HG03039 (cell line): ENCODE results near the gene IRX3.

Experiments used
- ATAC-seq: cut with Tn5 transposase; IDR thresholded peaks from one replicate; pipeline ENCODE4 v1.9.1; 2021; ENCODE audit warnings: mild to moderate bottlenecking, moderate library complexity; ENCODE audit not compliant: unreplicated experiment

The IRX3 gene

GRCh38 chr16:54286366-54287130, at the start of gene IRX3:
Gene IRX3 (minus strand): TSS chr16:54286787. CDS start chr16:54286050, 737 bp downstream.
- no peak for ATAC-seq

GRCh38 chr16:54335230-54335629, 48.6 kb upstream of the IRX3 start:
- no peak for ATAC-seq

DNA sequence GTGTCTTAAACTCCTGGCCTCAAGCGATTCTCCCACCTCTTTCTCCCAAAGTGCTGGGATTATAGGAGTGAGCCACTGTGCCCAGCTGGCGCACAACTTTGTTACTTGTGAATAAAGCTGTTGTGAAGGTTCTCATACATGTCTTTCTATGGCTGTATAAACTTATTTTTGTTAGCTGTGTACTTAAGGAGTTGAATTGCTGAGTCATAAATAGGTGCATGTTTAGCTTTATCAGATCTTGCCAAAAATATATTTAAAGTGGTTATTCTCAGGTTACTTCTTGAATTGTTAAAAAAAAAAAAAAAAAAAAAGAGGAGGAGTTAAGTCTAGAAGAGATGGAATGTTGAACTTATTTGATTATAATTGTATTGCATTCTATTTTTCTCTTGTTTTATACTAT, 47.6 kb upstream of the IRX3 start:
- ATAC-seq = no peak

- ATAC-seq = no peak
Measured at GRCh38 chr16:54331241-54332002, 44.8 kb upstream of the IRX3 start.

DNA sequence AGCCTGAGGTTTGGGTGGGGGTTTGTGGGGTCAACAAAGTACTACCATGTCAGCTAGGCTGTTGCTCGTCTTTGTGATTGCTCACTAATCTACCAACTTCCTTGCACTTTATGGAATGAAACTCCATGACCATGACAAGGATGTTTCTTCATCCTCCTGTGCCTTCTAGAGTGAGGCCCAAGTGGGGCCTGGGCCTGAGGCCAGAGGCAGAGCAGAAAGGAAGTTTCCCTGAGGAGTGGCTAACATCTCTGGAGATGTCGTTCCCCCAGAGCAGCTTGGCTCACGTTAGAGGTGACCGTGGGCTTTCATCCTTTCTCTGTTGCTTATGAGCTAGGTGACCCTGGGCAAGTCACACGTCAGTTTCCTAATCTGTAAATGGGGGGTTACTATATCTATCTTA, 41.0 kb upstream of the IRX3 start:
- ATAC-seq = no peak

GRCh38 chr16:54326266-54326662, 39.7 kb upstream of the IRX3 start:
- ATAC-seq = no peak

DNA sequence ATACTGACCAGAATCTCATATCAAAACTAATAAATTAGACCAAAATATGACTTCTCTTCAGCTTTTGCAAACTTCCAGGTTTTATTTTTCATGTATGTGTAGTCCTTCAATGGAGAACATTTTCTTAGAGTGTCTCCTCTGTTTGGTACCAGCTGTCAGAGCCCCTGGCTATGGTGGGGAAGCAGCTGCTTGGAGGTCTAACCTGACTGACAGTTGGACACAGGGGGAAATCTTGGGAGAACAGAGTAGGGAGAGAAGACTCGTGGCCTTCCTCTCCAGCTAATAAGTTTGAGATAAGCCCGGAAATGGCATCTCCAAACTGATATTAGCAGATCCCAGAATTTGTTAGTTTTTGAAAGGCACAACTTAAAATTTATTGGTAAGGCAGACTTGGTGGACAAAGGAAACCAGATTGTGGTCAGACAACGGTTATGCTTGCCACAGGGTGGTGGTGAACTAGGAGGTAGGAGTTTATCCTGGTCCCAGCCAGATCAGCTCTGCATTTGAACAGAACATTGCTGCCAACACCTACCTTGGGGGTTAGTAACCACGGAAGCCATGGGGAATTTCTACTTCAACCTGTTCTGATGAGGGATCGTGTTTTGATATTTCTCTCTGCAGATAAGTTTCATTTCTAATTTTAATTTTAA, 39.2 kb upstream of the IRX3 start:
- no peak for ATAC-seq

- ATAC-seq = no peak
Measured at GRCh38 chr16:54324716-54325115, 38.1 kb upstream of the IRX3 start.

GRCh38 chr16:54320697-54321340, 34.2 kb upstream of the IRX3 start:
- no peak for ATAC-seq

DNA sequence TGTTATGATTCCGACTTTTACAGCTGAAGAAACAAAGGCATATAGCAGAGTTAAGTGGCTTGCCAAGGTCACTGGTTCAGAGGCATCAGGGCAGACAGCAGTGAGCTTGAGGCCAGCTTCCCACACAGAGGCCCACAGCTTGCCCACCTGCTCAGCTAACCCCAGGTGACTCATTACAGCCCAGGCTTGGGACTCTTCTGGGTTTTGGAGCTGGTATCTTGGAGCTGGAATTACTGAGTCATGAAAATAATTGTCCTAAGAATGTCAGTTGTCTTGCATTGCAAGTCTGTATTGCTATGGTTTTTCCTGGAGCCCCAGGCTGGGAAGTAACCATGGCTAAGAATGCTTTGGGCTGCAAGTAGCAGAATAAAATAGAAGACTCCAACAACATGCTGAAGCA, 32.4 kb upstream of the IRX3 start:
- no peak for ATAC-seq

GRCh38 chr16:54317101-54317611, 30.6 kb upstream of the IRX3 start:
- ATAC-seq = no peak

GRCh38 chr16:54316095-54316889, 29.7 kb upstream of the IRX3 start:
- ATAC-seq = no peak

DNA sequence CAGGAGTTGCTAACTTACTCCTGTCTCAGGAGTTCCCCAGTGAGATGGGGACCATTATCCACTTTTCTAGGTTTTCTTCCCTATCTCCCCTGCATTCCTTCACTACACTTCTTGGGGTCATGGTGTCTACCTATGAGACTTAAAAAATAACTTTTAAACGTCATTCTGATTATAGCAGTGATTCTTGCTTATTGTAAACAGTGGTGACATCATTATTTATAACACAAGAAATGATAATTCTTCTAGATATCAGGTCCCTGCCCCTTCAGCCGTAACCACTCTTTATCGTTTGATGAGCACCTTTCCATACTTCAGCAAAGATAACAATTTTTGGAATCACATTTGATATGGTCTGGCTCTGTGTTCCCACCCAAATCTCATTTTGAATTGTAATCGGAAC, 27.2 kb upstream of the IRX3 start:
- no peak for ATAC-seq

- ATAC-seq = no peak
Measured at GRCh38 chr16:54312502-54312991, 26.0 kb upstream of the IRX3 start.

- ATAC-seq = no peak
Measured at GRCh38 chr16:54309341-54309740, 22.8 kb upstream of the IRX3 start.

DNA sequence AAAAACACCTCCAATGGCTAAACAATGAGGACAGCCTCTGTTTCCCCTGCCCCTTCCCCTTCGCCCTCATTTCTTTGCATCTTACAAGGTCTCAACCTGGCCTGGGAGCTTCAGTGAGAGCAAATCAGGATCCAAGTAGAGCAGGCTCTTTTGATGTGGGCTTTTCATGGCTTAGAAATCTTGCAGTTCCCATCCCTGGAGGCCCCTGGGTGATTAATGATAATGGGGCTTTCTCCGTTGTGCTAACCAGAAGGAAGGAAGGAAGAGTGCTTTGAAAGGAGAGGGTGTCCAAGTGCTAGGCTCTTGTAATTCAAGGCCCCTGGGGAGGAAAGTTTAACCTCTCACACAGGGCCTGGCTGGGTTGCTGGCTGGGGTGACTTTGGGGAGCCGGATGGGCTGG, 18.5 kb upstream of the IRX3 start:
- no peak for ATAC-seq

- no peak for ATAC-seq
Measured at GRCh38 chr16:54303613-54304012, 17.0 kb upstream of the IRX3 start.

GRCh38 chr16:54297154-54297553, 10.6 kb upstream of the IRX3 start:
- no peak for ATAC-seq

DNA sequence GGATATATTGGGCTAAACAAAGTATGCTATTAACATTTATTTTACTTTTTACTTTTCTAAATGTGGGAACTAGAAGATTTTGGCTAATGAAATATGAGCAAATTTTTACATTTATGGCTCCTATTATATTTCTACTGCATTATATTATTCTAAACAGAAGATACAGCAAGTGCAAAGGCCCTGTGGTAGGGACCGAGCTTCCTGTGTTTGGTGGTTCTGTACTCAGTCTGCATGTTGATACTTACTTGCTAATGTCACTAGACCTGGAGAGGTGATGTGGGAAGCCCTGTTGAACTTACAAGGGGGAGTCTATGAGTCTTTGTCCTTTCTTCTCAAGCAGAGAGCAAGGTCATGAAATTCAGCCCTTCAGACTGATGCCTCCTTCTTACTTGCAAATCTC, 10.0 kb upstream of the IRX3 start:
- ATAC-seq = no peak
